ENCODE results near the gene PDLIM5.

DNA sequence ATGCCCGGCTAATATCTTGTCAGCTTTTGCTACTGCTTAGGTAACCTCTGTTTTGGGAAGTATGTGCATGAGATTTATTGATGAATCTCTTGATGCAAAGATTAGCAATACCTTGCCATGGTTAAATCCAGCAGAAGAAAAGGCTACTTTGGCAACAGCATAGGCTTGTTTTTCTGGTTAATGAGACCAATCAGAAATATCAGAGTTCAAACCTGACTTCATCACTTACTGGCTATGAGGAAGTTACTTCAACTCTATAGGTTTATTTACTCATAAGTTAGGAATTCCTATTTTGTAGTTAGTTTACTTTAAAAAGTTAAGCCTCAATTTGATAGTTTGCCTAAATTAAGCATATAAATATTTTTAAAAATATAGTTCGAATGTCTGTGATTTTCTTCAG lies 93.1 kb downstream of the PDLIM5 start:
- TF ChIP-seq, protein P1, sequence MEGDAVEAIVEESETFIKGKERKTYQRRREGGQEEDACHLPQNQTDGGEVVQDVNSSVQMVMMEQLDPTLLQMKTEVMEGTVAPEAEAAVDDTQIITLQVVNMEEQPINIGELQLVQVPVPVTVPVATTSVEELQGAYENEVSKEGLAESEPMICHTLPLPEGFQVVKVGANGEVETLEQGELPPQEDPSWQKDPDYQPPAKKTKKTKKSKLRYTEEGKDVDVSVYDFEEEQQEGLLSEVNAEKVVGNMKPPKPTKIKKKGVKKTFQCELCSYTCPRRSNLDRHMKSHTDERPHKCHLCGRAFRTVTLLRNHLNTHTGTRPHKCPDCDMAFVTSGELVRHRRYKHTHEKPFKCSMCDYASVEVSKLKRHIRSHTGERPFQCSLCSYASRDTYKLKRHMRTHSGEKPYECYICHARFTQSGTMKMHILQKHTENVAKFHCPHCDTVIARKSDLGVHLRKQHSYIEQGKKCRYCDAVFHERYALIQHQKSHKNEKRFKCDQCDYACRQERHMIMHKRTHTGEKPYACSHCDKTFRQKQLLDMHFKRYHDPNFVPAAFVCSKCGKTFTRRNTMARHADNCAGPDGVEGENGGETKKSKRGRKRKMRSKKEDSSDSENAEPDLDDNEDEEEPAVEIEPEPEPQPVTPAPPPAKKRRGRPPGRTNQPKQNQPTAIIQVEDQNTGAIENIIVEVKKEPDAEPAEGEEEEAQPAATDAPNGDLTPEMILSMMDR (optimal IDR thresholded peaks at IDR 0.05 in 1 of 3, IDR thresholded peaks at IDR 0.05 in 1 of 3, conservative IDR thresholded peaks at IDR 0.05 in 1 of 3; ENCODE audit: extremely low read depth in 1 of 3, insufficient read depth in 2 of 3, low read length in 3 of 3) = no peak
- TF ChIP-seq EZH2 (IDR thresholded peaks at IDR 0.05; ENCODE audit: low read length) = no peak
